Keratinocyte (primary cell): Measurements from ENCODE around the gene UCN2.

Experiments
- CTCF ChIP-seq, 3 experiments: IDR thresholded peaks in 1 of 3; conservative IDR thresholded peaks in 1 of 3; optimal IDR thresholded peaks in 1 of 3; 2 replicates in 2 of 3; 3 replicates in 1 of 3; pipeline versions ENCODE3 to v1.5.1; 2011; ENCODE audit warnings: low read length in 3 of 3, mild to moderate bottlenecking in 3 of 3, moderate library complexity in 2 of 3, control low read depth in 1 of 3, inconsistent platforms in 1 of 3; ENCODE audit not compliant: insufficient read depth in 2 of 3; ENCODE audit errors: extremely low read depth in 1 of 3
- EZH2 ChIP-seq: IDR thresholded peaks from one replicate; pipeline ENCODE4 v1.6.1; 2012; ENCODE audit warnings: inconsistent platforms, mild to moderate bottlenecking, low read length, moderate library complexity

DNA sequence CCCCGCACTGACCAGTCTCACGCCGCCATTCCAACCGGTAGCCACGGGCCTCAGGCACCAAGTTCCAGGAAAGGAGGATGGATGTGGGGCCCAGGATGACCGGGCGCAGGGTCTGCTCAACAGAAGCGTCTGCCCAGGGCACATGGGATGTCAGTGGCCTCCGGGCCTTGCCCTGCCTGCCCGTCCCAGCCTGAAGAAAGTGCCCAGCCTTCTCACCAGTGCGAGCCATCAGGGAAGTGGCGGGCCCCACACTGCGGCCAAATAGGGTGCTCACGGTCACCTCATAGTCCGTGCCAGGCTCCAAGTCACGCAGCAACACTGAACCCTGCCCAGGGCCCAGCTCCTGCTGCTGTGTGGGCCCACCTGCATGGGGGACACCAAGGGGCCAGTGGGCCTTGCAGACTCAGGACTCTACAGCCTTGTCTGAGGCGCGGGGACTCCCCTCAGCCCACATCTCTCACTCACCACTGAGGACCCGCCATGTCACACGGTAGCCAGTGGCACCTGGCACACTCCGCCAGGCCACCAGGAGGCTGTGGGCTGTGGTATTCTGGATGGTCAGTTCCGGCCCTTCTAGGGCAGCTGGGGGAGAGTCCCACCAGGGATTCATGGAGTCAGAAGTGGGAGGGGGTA is 28.4 kb upstream of the UCN2 start:
- no peak for TF ChIP-seq CTCF (optimal IDR thresholded peaks at IDR 0.05 in 1 of 3, IDR thresholded peaks at IDR 0.05 in 1 of 3, conservative IDR thresholded peaks at IDR 0.05 in 1 of 3; ENCODE audit: extremely low read depth in 1 of 3, insufficient read depth in 2 of 3, low read length in 3 of 3)
- no peak for TF ChIP-seq EZH2
